ENCODE results near the gene CPA5. TPM values are rescaled to one million over a fixed set of nuclear protein-coding genes. Genes with fewer than 3 reads are reported as not detected.
A peak's percentile ranks its signal among the peaks of the same experiment; 100 is the strongest.
"Not testable (repeated sequence)": the region's sequence is repeated elsewhere in the genome, so short reads cannot be mapped to it uniquely, and the experiment has no call there.

Gene CPA5
- total and polyA plus RNA-seq, 9 donors: 0.55 to 6.3 (median 1.9) TPM

DNA sequence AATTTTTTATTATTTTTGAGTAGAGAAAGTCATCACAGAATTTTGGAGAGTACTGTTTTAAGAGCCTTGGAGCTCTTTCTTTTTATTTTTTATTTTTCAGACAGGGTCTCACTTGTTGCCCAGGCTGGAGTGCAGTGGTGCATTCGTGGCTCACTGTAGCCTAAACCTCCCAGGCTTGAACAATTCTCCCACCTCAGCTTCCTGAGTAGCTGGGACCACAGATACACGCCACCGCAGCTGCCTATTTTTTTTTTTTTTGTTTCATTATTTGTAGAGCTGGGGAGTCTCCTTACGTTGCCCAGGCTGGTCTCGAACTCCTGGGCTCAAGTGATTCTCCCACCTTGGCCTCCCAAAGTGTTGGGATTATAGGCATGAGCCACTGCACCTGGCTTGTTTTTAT lies 41.1 kb upstream of the CPA5 start:
- Histone ChIP-seq H3K4me1 (ENCODE audit: control insufficient read depth, insufficient read depth, low read length) (peaks cover 27% of the 10 kb centered on the region), H3K4me3 (ENCODE audit: low read length) (no peak overlapping the region), H3K27ac (ENCODE audit: low read length) (no peak overlapping the region), H3K9me3 (replicated peaks; ENCODE audit: control insufficient read depth, low read depth, low read length) (no peaks in the 10 kb centered on the region), H3K36me3 (ENCODE audit: control insufficient read depth, insufficient read depth, low read length) (no peaks in the 10 kb centered on the region), H3K27me3 (ENCODE audit: control insufficient read depth, insufficient read depth, low read length) (no peaks in the 10 kb centered on the region)
- no peak for DNase-seq
- WGBS (ENCODE audit: insufficient coverage): no CpG with 5 or more reads among the region's 5 CpGs

DNA sequence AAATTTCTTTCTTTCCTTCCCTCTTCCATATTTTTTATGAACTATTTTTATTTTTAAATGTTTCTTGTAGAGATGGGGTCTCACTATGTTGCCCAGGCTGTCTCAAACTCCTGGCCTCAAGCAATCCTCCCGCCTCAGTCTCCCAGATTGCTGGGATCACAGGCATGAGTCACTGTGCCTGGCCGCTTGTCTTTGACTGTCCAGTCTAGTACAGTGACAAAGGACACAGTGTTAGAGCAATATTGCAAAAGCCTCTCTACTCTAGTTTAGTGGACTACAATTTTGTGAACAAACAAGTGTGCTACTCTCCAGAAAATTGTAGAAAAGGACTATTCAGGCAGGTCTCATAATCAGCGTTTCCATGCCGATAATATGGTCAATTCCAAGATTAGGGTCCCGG lies 40.6 kb upstream of the CPA5 start:
- peaks cover 25% of the 10 kb centered on the region for H3K4me1 ChIP-seq (ENCODE audit: control insufficient read depth, insufficient read depth, low read length)
- H3K36me3 ChIP-seq (ENCODE audit: control insufficient read depth, insufficient read depth, low read length): no peaks in the 10 kb centered on the region
- 94% methylated on average over 4 of the region's 5 CpGs for WGBS (ENCODE audit: insufficient coverage)
- no peak for DNase-seq
- no peak overlapping the region for H3K27ac ChIP-seq (ENCODE audit: low read length)
- H3K4me3 ChIP-seq (ENCODE audit: low read length): no peak overlapping the region
- no peaks in the 10 kb centered on the region for H3K9me3 ChIP-seq (replicated peaks; ENCODE audit: control insufficient read depth, low read depth, low read length)
- H3K27me3 ChIP-seq (ENCODE audit: control insufficient read depth, insufficient read depth, low read length): no peaks in the 10 kb centered on the region

DNA sequence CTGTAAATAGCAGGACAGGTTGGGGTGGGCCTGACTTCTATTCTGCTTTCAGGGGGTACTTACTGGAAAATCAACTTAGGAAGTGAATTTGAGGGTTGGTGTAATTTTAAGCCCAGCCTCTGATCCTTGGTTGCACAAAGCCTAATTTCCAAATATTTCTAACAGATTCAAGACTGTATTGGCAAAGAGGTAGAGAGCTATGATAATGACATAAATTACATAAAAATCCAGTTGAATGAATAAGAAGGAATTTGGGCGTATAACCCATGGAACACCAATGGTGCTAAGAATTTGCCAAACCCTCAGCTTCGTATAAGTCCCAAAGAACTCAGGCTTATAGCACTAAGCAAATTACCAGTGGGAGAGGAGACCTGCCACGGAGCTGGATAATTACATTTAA lies 39.7 kb upstream of the CPA5 start:
- Histone ChIP-seq H3K4me1 (ENCODE audit: control insufficient read depth, insufficient read depth, low read length) (peaks cover 19% of the 10 kb centered on the region), H3K4me3 (ENCODE audit: low read length) (no peak overlapping the region), H3K27ac (ENCODE audit: low read length) (peak overlapping the region; percentile 36), H3K36me3 (ENCODE audit: control insufficient read depth, insufficient read depth, low read length) (no peaks in the 10 kb centered on the region), H3K27me3 (ENCODE audit: control insufficient read depth, insufficient read depth, low read length) (no peaks in the 10 kb centered on the region), H3K9me3 (replicated peaks; ENCODE audit: control insufficient read depth, low read depth, low read length) (no peaks in the 10 kb centered on the region)
- DNase-seq: no peak
- no CpG with 5 or more reads among the region's 3 CpGs for WGBS (ENCODE audit: insufficient coverage)

DNA sequence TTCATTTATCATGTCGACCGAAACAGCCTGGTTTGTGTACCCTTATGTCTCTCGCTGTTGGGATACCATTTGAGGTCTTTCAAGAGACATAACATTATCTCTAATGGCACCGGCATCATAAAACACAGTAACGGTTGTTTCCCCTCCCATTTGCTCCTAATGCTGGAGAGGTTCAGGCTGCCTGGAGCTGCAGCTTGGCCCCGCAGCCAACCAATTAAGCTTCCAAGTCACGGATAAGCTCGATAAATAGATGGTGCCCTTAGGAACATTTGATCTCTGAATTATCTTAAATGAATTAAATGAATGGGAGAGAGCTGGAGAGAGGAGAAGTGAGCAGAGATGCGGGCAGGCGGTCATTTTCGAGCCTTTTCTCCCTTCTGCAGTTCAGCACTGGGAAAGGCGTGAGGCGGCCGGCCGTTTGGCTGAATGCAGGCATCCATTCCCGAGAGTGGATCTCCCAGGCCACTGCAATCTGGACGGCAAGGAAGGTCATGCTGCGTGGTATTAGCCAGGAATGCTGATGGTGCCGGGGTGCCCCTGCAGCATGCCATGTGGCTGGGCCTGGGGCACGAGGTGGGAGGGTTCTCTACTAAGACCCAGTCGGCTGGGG lies 39.1 kb upstream of the CPA5 start:
- H3K4me3 ChIP-seq (ENCODE audit: low read length): no peak overlapping the region
- no peaks in the 10 kb centered on the region for H3K9me3 ChIP-seq (replicated peaks; ENCODE audit: control insufficient read depth, low read depth, low read length)
- H3K27ac ChIP-seq (ENCODE audit: low read length): peak overlapping the region; percentile 36
- DNase-seq: no peak
- no peaks in the 10 kb centered on the region for H3K27me3 ChIP-seq (ENCODE audit: control insufficient read depth, insufficient read depth, low read length)
- no peaks in the 10 kb centered on the region for H3K36me3 ChIP-seq (ENCODE audit: control insufficient read depth, insufficient read depth, low read length)
- peaks cover 19% of the 10 kb centered on the region for H3K4me1 ChIP-seq (ENCODE audit: control insufficient read depth, insufficient read depth, low read length)
- 58% methylated on average over 11 of the region's 21 CpGs for WGBS (ENCODE audit: insufficient coverage)

DNA sequence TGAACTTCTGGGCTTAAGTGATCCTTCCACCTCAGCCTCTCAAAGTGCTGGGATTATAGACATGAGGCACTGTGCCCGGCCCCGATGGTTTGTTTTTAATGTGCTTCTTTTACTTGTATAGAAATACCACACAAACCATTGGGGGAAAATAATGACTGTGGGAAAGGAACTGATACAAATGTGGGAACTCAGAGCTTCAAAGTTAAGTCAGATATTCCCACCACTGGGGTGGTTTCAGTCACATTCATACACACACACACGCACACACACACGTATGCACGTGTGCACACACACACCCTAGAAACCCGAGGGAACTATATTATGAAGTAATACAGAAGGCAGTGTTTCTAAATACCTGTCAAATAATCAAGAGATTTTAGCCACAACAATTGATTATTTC lies 34.6 kb upstream of the CPA5 start:
- no peak for DNase-seq
- H3K9me3 ChIP-seq (replicated peaks; ENCODE audit: control insufficient read depth, low read depth, low read length): no peaks in the 10 kb centered on the region
- no peak overlapping the region for H3K4me3 ChIP-seq (ENCODE audit: low read length)
- H3K27me3 ChIP-seq (ENCODE audit: control insufficient read depth, insufficient read depth, low read length): no peaks in the 10 kb centered on the region
- no peaks in the 10 kb centered on the region for H3K36me3 ChIP-seq (ENCODE audit: control insufficient read depth, insufficient read depth, low read length)
- H3K27ac ChIP-seq (ENCODE audit: low read length): no peak overlapping the region
- WGBS (ENCODE audit: insufficient coverage): no CpG with 5 or more reads among the region's 6 CpGs
- H3K4me1 ChIP-seq (ENCODE audit: control insufficient read depth, insufficient read depth, low read length): peaks cover 11% of the 10 kb centered on the region

DNA sequence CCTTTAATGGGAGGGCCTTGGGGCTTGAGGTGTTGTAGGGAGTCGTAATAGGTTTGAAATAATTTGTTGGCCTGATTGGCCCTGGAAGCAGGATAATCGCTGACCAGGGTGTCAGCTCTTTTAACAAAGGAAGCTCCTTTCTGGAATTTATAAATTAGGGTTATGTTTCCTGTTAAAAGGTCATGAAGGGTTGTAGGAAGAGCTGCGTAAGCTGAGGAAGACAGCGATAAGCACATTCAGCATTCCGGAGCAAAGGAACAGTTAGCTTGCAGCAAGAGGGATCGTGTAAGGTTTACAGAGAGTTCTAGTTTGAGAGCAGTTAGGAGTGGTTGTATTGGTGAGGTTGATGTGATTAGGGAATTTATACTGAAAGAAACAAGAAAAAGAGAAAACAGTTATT lies 30.3 kb upstream of the CPA5 start:
- no peaks in the 10 kb centered on the region for H3K36me3 ChIP-seq (ENCODE audit: control insufficient read depth, insufficient read depth, low read length)

DNA sequence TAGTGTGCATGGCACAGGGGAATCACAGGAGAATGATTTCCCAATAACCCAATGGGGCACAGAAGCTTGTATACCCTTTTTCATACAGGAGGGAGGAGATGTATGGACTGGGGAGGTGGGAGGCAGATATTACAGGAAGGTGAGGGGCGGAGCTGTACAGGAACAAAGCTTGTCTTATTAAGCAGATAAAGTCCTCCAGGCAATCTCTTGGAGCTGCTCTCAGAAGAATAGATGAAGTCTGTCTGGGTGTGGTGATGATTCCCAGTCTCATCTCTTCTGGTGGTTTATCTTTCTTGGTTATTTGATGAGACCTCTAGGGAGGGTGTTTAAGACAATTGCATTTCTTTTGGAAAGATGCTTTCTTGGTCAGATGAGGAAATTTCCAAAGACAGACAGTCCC lies 25.1 kb upstream of the CPA5 start:
- H3K4me1 ChIP-seq (ENCODE audit: control insufficient read depth, insufficient read depth, low read length): peaks cover 8% of the 10 kb centered on the region
- H3K36me3 ChIP-seq (ENCODE audit: control insufficient read depth, insufficient read depth, low read length): no peaks in the 10 kb centered on the region
- no peaks in the 10 kb centered on the region for H3K27me3 ChIP-seq (ENCODE audit: control insufficient read depth, insufficient read depth, low read length)
- no peak overlapping the region for H3K27ac ChIP-seq (ENCODE audit: low read length)
- no peak overlapping the region for H3K4me3 ChIP-seq (ENCODE audit: low read length)
- DNase-seq: no peak
- WGBS (ENCODE audit: insufficient coverage): 100% methylated on average over 1 of the region's 1 CpG
- H3K9me3 ChIP-seq (replicated peaks; ENCODE audit: control insufficient read depth, low read depth, low read length): no peaks in the 10 kb centered on the region

More for the DNA sequence above, 30.3 kb upstream of the CPA5 start:
- Histone ChIP-seq H3K9me3 (replicated peaks; ENCODE audit: control insufficient read depth, low read depth, low read length) (no peaks in the 10 kb centered on the region), H3K27ac (ENCODE audit: low read length) (no peak overlapping the region), H3K27me3 (ENCODE audit: control insufficient read depth, insufficient read depth, low read length) (no peaks in the 10 kb centered on the region), H3K4me1 (ENCODE audit: control insufficient read depth, insufficient read depth, low read length) (peaks cover 6% of the 10 kb centered on the region), H3K4me3 (ENCODE audit: low read length) (no peak overlapping the region)
- 64% methylated on average over 6 of the region's 6 CpGs for WGBS (ENCODE audit: insufficient coverage)
- no peak for DNase-seq

DNA sequence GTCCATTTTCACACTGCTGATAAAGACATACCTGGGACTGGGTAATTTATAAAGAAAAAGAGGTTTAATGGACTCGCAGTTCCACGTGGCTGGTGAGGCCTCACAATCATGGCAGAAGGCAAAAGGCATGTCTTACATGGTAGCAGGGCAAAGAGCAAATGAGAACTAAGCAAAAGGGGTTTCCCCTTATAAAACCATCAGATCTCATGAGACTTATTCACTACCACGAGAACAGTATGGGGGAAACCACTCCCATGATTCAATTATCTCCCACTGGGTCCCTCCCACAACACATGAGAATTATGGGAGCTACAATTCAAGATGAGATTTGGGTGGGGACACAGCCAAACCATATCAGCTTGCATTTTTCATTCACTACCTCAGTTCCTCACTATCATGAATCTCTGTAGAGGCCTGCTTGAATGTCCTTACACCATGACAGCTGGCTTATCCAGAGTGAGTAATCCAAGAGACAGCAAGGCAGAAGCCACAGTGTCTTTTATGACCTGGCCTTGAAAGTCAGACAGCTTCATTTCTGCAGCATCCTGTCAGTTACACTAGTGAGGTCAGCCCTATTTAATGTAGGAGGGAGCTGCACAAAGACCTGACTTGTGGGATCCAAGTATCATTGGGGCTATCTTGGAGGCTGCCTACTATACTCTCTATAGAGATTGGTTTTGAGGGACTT lies 22.9 kb upstream of the CPA5 start:
- WGBS (ENCODE audit: insufficient coverage): no CpG with 5 or more reads among the region's 3 CpGs
- DNase-seq; H3K4me3 ChIP-seq (ENCODE audit: low read length): not testable (repeated sequence)

DNA sequence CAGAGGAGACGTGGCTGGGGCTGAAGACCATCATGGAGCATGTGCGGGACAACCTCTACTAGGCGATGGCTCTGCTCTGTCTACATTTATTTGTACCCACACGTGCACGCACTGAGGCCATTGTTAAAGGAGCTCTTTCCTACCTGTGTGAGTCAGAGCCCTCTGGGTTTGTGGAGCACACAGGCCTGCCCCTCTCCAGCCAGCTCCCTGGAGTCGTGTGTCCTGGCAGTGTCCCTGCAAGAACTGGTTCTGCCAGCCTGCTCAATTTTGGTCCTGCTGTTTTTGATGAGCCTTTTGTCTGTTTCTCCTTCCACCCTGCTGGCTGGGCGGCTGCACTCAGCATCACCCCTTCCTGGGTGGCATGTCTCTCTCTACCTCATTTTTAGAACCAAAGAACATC lies 22.0 kb upstream of the CPA5 start:
- H3K36me3 ChIP-seq (ENCODE audit: control insufficient read depth, insufficient read depth, low read length): no peaks in the 10 kb centered on the region
- H3K9me3 ChIP-seq (replicated peaks; ENCODE audit: control insufficient read depth, low read depth, low read length): no peaks in the 10 kb centered on the region
- no peak overlapping the region for H3K4me3 ChIP-seq (ENCODE audit: low read length)
- no peaks in the 10 kb centered on the region for H3K27me3 ChIP-seq (ENCODE audit: control insufficient read depth, insufficient read depth, low read length)
- DNase-seq: no peak
- no peak overlapping the region for H3K27ac ChIP-seq (ENCODE audit: low read length)
- H3K4me1 ChIP-seq (ENCODE audit: control insufficient read depth, insufficient read depth, low read length): peaks cover 8% of the 10 kb centered on the region
- 87% methylated on average over 7 of the region's 7 CpGs for WGBS (ENCODE audit: insufficient coverage)

More for the DNA sequence above, 22.9 kb upstream of the CPA5 start:
- not testable (repeated sequence) for H3K4me1 ChIP-seq (ENCODE audit: control insufficient read depth, insufficient read depth, low read length); H3K27me3 ChIP-seq (ENCODE audit: control insufficient read depth, insufficient read depth, low read length); H3K36me3 ChIP-seq (ENCODE audit: control insufficient read depth, insufficient read depth, low read length); H3K27ac ChIP-seq (ENCODE audit: low read length); H3K9me3 ChIP-seq (replicated peaks; ENCODE audit: control insufficient read depth, low read depth, low read length)

DNA sequence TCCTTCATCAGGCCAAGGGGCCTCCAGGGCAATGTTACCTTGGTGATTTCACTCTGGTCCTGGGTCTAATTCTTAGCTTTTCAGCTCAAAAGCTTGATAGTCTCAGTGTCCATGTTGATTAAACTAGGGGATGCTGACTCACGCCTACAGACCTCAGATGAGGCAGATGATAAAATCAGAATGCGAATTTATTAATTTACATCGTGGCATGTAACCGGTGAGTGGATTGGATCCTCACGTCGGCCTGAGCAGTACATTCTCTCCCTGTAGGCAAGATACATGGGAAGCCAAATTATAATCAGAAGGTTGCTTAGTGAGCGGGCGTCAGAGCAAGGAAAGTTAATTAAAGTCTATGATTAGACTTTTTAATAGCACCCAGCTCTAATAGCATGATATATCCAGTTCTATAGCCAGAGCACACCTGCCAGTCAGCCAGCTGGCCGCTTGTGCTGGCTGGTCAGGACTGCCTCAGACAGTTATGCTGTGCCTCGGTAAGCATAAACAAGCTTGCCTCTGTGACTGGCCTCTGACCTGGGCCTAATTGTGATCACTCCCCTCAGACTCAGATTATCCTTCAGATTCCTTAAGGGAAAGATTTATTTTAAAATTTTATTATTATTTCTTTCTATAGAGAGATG lies 20.2 kb upstream of the CPA5 start:
- no peaks in the 10 kb centered on the region for H3K9me3 ChIP-seq (replicated peaks; ENCODE audit: control insufficient read depth, low read depth, low read length)
- H3K27me3 ChIP-seq (ENCODE audit: control insufficient read depth, insufficient read depth, low read length): no peaks in the 10 kb centered on the region
- no peak overlapping the region for H3K4me3 ChIP-seq (ENCODE audit: low read length)
- DNase-seq: no peak
- 92% methylated on average over 6 of the region's 10 CpGs for WGBS (ENCODE audit: insufficient coverage)
- H3K36me3 ChIP-seq (ENCODE audit: control insufficient read depth, insufficient read depth, low read length): no peaks in the 10 kb centered on the region
- peaks cover 2% of the 10 kb centered on the region for H3K4me1 ChIP-seq (ENCODE audit: control insufficient read depth, insufficient read depth, low read length)
- H3K27ac ChIP-seq (ENCODE audit: low read length): peak overlapping the region; percentile 7
